ENCODE results near the gene CFAP77.

Gene CFAP77

DNA sequence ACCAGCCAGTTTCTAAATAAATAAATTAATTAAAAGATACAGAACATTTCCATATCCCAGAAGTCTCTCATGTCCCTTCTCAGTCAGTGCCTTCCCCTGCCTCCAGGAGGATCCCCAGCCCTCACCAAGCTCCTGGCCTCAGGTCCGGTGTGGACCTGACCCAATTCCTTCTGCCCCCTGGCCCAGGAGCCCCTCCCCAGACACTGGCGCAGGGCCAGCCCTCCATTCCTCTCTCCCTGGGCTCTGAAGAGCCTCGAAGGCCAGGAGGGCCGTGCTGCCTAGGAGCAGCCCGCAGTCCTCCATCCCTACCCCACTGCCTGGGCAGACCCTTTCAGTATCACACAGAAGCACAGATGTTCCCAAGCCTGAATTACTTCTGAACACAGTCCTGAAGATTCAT is 110.6 kb downstream of the CFAP77 start:
- DNase-seq: no peak

DNA sequence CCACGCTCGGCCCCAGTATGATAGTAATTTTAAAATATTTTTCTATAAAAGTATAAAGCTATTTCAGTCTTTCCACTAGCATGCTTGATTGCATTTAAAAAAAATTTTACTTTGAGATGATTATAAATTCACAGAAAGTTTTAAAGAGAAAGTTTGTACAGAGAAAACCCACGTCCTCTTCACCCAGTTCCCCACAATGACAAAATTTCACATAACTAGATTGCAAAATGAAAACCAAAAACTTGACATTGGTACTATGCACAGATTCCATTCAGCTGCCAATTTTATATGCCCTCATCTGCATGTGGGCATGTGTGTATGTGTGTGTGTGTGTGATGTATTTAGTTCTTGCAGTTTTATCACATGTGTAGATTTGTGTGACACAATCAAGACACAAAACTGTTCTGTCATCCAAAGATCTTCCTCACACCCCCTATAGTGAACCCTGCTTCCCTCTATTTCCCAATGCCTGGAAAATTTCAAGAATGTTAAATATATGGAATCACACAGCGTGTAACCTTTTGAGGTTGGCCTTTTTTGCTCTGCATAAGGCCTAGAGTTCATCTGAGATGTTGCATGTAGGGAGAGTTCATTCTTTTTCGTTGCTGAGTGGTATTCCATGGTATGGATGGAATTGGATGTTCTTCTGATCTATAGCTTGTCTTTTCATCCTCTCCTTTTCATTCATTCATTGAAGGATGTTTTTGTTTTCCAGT is 115.5 kb downstream of the CFAP77 start:
- DNase-seq: no peak

DNA sequence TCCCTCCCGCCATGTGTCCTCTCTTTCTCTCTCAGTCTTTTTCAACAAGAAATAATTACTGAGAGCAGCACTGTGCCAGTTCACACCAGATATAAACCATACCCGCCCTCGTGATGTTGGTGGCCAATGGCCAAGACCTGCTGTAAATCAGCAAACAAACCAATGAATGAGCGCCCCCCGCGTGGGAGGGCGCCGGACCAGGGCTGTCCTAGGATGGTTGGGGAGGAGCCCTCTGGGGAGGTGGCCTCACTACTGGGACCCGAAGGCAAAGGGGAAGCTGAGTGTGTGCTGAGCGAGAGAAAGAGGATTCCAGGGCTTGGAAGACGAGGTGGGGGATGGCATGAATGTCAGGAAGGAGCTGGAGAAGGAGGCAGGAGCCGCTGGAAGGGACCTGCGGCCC is 121.2 kb downstream of the CFAP77 start:
- DNase-seq: no peak

DNA sequence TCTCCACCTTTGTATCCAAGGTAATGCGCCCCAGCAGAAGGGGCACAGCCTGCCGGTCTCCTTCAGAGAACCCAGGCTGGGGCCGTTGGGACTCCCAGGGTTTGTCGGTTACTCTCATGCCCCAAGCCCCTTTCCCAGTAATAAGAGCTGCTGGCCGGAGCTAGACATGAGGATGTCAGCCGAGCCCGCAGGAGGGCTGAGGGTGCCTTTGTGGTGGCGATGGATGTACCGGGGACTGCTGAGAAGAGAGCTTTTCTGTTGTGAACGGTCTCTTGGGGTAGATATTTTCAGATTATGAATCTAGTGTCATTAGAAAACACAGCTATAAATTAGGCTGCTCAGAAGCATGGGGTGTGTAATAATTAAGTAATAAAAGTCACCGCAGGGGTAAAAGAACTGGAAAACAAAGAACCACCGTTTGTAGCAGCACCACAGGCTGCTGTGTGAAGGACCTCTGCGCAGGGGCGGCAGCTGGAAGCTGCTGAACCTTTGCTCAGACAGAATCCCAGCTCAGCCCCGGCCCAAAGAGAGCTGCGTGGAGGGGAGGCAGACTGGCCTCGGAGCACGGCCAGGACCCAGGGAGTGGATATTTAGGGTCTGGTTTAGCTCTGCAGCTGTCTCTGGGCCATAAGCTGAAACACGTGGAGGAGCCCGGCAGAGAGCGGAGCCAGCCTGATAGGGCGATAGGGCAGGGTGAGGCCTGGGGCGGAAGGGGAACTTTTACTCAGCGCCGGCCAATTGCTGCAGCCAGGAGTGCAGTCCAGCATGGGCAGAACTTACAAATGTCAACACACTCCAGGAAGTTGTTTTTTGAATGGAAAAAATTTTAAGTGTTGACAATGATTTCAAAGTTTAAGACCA is 121.9 kb downstream of the CFAP77 start:
- no peak for DNase-seq

DNA sequence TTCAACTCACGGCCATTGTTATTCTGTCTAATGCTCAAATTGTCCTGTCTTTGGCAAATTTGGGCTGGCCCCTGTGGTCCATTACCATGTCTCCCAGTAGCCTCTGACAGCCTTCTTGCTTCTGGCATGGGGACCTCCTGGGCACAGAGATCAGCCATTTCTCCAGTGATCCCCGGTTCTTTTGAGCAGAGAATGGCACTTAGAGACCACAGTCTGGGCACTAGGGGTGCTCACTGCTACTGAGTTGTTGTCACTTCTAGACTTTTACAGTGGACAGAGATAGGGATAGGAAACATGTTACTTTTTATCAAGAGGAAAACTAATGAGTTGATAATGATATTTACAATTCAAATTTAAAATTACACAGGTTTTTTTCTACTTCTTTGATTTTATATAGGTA is 124.8 kb downstream of the CFAP77 start:
- no peak for DNase-seq

DNA sequence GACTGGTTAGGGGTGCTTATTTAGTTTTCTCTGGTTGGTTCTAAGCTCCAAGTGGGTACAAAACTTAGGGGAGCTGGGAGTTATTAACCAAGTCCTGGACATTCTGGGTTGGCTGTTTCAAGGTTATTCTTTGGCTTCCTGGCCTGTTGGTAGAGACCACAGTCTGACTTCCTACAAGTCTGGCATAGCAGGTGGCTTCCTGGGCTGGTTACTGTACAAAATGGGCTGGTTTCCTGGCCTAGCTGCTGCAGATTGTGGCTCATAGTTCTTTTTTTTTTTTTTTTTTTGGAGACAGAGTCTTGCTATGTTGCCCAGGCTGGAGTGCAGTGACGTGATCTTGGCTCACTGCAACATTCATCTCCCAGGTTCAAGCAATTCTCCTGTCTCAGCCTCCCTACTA is 126.1 kb downstream of the CFAP77 start:
- no peak for DNase-seq

DNA sequence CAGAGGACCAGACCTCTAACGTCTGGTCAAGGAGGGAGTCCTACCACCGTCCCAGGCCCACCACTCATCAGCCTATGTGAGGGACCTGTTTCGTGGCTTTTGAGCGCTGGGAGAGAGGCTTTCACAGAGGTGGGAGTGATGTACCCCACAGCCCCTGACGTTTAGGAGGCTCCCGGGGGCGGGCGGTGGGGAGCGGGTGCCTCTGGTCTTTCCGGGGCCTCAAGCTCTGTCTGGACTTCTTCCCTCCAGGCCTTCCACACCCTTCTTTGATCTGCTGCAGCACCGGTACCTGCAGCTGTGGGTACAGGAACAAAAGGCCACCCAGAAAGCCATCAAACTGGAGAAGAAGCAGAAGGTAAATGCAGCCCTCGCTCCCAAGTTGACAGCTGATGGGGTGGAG is 127.3 kb downstream of the CFAP77 start:
- DNase-seq: no peak

DNA sequence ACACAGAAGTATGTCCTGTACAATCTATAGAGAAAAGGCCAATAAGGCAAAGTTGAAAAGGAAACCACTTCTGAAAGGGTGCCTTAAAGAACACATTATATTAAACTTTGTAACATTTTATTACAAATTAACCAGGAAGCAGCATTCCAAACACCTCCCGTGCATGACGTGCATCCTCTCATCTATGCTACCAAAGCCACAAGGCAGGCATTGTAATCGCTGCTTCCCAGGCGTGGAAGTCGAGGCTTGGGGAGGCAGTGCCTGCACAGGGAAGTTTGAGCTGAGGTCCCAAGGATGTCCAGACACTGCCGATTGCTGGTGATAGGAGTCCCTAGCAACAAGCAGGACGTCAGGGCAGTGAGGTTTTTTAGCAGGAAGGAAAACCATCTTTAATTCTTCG is 128.1 kb downstream of the CFAP77 start:
- DNase-seq: no peak

DNA sequence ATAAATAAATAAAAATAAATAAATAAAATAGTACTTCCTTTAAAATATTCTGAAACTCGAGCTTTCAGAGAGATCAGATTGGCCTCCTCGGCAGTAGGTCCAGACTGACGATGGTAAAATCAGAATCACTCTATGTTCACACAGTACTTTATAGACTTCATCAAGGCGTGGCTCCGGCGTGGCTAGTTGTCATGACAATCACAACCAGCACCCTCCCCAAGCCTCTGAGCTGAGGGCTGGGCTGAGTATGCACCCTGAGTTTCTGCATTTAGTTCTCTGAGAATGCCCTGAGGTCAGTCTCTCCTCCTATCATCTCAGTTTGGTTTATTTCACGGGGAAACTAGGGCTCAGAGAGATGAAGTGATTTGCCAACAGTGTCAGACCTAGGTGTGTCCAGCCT is 129.1 kb downstream of the CFAP77 start:
- no peak for DNase-seq

DNA sequence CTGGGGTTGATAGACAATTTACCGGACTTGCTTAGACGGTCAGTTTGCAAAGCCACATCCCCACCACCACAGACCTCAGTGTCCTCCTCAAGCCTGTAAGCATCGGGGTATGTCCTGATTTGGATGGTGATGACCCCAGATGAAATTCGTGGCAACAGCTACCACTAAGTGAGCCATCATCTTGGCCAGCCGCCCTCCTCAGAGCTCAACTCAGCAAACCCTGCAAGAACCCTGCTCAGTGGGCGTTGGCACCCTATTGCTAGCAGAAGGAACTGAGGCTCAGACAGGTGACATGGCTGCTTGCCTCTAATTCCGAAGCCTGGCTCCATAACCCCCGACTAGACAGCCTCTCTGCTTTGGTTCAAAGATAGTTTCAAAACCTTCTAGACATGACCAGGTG is 131.0 kb downstream of the CFAP77 start:
- DNase-seq: no peak

DNA sequence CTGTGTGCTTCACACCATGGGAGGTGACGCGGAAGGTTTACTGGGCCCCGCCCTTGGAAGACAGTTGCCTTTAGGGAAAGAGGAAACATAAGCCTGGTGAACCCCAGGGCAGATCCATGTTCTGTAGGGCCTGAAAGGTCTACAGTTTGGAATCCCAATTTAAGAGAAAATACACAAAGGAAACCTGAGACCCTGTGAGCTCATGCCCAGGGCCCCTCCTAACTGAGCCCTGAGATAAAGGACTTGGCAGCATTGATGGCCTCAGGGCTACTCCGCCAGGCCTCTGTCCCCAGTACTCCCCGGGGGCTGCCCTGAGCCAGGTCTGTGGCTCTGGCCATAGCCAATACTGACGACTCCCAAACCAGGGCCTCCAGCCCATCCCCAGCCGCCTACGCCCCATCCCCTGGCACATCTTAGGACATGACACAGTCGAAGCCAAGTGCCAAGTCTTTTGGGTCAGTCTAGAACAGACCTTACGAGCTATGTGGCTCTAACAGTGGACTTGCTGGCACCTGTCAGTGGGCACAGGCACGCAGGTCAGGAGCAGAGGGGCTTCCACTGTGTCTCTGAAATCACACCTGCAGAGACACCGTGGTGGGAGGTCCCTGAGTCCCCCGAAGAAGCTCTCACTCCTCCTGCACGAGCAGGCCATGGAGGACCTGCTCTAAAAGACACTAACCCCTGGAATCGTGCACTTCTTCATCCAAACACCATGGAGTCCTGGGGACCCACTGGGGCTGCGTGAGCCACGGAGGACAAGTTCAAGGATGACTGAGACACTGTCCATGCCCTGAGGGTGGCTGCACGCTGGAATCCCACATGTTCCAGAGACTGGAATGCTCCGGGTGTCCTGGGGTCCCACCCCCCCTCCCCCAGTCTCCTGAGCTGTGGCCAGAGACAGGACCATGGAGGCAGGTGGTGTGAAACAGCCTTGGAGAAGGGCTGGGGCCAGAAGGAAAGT is 132.1 kb downstream of the CFAP77 start:
- DNase-seq: no peak

DNA sequence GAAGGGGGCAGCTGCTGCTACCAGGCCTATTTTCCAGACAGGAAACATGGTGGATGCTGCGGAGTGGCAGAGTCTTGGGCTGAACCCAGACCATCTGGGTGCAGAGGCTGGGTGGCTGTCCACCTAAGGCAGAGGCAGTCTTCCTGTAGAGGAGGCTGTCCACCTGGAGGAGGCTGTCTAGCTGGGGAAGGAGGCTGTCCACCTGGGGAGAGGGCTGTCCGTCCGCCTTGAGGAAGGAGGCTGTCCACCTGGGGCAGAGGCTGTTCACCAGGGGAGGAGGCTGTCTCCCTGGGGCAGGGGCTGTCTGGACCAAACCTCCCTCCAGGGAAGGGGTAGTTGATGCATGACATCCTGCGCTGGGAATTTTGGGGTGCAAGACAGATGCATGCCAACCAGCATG is 133.2 kb downstream of the CFAP77 start:
- no peak for DNase-seq

DNA sequence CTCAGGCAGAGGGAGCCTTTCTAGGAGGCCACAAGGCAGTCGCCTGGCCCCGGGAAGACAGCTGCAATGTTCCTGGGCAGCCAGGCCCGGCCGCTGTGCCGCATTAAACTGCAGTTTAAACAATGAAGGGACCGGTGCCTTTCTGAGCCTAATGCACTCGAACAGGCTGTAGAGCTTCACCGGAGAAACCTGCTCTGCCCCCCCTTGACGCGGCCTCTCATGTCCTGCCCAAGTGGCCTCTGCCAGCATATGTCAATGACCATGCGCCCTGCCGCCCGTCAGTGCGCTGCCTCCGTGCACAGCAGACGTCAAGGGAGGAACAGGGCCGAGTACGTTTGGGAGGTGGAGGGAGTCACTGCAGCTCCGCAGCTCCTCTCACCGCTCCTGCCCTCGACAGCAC is 133.9 kb downstream of the CFAP77 start:
- DNase-seq: no peak

DNA sequence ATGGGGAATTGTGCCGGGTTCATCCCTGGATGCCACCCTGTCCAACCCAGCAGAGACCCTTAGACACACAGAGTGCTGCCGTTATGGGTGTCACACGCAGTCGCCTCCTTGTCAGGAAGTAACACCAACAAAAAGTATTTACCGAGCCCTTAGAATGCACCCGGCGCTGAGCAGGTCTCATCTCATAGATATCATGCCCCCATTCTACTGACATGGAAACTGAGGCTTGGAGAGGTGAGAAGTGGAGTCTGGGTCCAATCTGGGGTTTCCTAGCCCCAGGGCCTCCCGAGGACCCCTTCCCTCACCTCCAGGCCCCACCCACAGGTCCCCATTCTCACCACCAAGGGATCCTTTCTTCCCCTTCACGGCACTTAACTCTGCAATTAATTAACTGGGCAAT is 135.6 kb downstream of the CFAP77 start:
- no peak for DNase-seq

DNA sequence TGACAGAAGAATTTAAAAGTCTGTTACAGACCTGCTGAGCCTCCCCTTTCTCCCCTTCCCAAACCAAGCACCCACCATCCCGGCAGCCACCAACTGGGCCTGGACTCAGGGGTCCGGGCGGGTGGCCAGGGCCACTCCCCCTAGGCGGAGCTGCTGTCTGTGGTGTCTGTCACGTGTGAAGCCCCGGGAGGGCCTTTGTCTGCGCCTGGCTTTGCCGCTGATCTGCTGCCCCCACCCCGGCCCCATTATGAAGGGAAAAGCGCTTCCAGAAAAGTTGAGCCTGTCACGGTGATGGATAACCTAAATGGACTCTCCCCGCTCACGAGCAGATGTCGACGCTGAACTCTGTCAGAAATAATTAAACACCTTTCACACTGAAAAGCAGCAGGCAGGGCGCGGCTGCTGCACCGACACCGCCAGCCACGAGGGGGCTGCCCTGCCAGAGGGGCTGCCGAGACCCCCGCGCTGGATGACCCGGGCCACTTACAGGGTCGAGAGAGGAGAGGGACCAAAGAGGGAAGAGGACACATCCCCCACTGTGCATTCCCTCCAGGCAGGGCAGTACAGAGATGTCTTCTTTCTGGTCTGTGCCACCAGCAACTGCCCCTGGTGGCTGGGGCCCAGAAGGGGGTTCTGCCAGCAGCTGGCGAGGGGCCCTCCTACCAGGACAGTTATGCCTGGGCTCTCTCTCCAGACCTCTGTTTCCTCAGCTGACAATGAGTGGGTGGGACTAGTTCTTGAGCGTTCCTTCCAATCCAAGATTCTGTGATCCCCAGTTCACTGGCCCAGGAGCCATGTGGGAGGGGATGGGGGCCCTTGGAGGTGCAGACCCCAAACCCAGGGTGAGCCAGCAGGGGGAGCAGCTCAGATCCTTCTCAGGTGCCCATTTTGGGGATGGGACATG is 136.4 kb downstream of the CFAP77 start:
- DNase-seq: no peak

DNA sequence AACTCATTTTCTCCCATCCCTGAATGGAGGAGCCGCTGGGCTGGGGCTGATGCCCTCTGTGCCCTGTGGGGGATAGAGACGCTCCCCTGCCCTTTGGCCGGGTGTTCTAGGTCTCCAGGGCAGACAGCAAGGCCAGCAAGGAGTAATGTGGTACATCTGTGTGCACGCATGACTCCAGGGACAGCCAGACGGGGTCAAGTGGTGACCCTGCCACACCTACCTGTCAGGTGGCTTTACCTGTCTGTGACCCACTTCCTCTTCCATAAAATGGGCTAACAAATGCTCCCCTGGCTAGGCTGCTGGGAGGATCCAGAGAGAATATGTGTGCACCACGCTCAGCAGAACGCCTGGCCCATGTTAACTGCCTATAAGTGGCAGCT is 137.0 kb downstream of the CFAP77 start:
- DNase-seq: no peak

DNA sequence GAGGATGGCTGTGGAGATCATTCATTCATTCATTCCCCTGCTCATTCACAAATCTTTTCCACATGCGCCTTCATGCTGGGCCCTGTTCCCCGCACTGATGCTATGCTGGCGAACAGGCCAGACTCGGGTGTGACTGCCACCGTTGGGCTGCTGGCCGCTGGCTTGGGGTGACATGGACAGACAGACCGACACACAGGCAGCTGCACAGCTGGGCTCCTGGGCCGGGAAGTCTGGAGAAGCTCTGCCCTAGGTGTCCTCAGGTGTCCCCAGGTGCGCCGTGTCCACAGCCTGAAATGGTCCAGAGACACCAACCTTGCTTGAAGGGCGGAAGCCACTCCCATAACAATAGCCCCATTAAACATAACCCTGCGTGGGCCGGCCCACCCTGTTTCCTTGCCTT is 137.4 kb downstream of the CFAP77 start:
- DNase-seq: no peak

DNA sequence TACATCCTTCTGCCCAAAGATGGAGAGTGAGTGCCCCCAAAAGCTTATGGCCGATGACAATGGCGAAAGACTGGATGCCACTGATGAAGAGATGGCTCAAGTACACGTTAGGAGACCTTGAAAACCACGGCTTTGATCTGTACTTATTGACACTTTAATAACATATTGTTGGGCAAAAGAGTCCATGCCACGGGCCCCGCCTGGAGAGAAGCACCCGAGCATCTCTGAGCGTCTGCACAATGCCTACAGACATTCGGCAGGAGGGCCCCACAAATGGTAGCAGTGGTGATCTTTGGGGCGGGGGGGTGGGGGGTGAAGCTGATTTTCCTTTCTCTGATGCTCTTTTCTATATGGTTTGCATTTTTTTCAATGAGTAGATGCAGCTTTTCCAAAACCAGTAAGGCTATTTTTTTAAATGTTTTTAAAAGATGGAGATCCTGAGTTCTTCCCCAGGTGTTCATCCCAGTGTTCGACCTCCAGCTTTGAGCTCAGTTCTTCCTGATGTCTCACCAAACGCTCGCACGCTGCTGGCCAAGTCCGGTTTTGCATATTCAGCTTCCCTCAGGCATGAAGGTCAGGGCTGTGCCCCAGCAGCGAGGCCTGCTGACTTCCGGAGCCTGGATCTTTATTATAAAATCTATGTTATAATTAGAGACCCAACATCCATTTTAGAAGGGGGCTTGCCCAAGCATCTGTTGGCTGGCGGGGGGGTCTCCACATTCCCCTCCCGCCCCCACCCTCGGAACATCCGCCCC is 138.1 kb downstream of the CFAP77 start:
- DNase-seq: no peak

DNA sequence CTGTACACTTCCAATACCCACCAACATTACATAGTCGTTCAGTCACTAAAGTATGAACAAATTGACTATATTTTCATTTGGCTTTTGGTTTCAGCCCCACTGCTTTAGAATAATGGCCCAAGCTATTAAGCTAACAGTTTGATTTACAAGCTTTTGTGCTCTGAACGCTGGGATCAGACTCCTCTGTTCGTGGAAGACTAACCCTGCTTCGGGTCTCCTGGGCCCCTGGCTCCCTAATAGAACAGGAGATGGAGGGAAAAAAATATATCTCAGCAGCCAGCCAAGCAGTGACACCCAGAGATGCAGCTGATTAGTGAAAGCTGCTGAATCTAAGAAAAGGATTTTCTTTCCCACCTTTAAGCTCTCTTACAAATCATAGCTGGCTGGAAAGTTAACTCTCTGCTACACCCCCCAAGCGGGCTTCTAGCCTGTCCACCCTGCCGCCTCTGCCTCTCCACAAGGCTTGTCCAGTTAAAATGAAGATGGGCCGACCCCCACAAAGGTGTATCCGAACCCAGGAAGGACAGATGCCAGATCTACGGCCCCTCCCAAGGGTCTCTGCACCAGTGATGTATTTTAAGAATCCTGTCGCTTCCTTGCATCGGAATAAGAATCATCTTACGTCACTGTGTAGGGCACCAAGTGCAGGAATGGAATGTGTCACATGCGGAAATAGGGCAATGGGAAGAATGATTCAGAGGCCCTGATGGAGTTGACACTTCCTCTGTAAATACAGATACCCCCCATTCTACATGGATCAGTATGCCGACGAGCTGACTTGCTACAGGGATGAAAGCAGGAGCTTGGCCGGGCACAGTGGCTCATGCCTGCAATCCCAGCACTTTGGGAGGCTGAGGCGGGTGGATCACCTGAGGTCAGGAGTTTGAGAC is 139.0 kb downstream of the CFAP77 start:
- DNase-seq: no peak

DNA sequence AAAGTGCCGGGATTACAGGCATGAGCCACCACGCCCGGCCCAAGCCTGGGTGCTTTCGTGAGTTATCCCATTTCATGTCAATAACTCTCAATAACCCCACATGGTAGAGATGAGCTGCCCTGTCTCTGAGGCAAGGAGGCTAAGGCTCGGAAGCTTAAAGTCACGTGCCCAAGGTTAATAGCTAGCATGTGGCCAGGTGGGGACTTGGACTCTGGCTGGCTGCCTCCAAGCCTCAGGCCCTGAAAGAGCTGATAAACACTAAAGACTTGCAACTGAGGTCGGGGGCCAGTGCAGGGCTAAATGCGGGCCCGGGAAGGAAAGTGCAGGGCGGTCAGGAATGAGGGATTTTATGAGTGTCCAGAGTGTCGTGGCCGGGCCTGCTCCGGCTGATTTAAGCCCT is 141.5 kb downstream of the CFAP77 start:
- no peak for DNase-seq

DNA sequence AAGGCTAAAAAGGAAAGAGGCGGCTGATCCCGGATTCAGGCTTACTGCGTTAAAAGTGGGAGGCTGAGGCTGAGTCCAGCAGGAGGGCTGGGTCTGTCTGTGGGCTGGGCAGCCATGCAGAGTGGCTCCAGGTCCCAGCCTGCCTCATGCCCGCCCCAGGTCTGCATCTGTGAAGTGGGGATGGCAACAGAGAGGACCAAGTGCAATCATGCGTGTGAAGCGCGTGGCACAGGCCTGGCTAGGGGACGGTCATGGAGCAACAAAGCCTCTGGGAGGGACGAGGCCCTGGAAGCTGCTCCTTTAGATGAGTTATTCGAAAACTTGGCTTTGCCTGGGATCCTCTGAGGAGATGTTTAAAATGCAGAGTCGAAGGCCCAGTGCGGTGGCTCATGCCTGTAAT is 142.0 kb downstream of the CFAP77 start:
- DNase-seq: no peak
